ENCODE results near the gene RBM47.

The RBM47 gene

DNA sequence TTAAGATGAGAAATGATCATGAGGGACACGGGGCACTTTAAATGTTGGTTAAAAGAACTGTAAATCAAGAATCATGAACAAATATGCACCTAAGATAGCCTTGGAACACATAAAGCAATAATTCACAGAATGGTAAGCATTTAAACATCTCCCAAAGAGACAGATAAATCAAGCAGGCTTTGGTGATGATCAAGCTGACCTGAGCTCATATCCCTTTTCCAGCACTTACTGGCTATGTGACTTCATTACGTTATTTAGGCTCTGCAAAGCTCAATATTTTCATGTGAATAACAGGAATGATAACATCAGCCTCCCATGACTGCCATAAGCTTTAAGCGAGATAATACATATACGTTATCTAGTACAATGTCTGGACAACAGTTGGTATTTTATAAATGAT lies 239.7 kb downstream of the RBM47 start:
- H3K79me2 ChIP-seq (ENCODE audit: insufficient read depth, low read length), result no peaks in the 10 kb centered on the region
- no peak overlapping the region for H3K4me3 ChIP-seq (ENCODE audit: low read length, poor library complexity, severe bottlenecking)
- H3K36me3 ChIP-seq (ENCODE audit: insufficient read depth, low read length), result no peaks in the 10 kb centered on the region
- no peak overlapping the region for H2AFZ ChIP-seq (ENCODE audit: low read length)
- no peaks in the 10 kb centered on the region for H3K9me3 ChIP-seq (ENCODE audit: insufficient read depth, low read depth, low read length)
- TF ChIP-seq EZH2phosphoT487 (IDR thresholded peaks at IDR 0.05; ENCODE audit: borderline replicate concordance), result no peak
- TF ChIP-seq, protein P1, sequence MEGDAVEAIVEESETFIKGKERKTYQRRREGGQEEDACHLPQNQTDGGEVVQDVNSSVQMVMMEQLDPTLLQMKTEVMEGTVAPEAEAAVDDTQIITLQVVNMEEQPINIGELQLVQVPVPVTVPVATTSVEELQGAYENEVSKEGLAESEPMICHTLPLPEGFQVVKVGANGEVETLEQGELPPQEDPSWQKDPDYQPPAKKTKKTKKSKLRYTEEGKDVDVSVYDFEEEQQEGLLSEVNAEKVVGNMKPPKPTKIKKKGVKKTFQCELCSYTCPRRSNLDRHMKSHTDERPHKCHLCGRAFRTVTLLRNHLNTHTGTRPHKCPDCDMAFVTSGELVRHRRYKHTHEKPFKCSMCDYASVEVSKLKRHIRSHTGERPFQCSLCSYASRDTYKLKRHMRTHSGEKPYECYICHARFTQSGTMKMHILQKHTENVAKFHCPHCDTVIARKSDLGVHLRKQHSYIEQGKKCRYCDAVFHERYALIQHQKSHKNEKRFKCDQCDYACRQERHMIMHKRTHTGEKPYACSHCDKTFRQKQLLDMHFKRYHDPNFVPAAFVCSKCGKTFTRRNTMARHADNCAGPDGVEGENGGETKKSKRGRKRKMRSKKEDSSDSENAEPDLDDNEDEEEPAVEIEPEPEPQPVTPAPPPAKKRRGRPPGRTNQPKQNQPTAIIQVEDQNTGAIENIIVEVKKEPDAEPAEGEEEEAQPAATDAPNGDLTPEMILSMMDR (conservative IDR thresholded peaks at IDR 0.05; ENCODE audit: low read length), result no peak
- H3K4me2 ChIP-seq (ENCODE audit: low read depth, low read length, poor library complexity, severe bottlenecking), result no peak overlapping the region
- no peaks in the 10 kb centered on the region for H3F3A ChIP-seq (ENCODE audit: low read depth)
- H3K9ac ChIP-seq (ENCODE audit: low read depth, low read length, poor library complexity, severe bottlenecking), result no peak overlapping the region
- H3K4me1 ChIP-seq (ENCODE audit: insufficient read depth, low read length, poor library complexity, severe bottlenecking), result no peaks in the 10 kb centered on the region
- H3K9me2 ChIP-seq (replicated peaks; ENCODE audit: low read depth, low read length), result no peaks in the 10 kb centered on the region
- H3K27me3 ChIP-seq (ENCODE audit: insufficient read depth, low read length, poor library complexity, severe bottlenecking), result no peaks in the 10 kb centered on the region
- no peaks in the 10 kb centered on the region for H4K20me1 ChIP-seq (ENCODE audit: insufficient read depth, low read length, poor library complexity, severe bottlenecking)

DNA sequence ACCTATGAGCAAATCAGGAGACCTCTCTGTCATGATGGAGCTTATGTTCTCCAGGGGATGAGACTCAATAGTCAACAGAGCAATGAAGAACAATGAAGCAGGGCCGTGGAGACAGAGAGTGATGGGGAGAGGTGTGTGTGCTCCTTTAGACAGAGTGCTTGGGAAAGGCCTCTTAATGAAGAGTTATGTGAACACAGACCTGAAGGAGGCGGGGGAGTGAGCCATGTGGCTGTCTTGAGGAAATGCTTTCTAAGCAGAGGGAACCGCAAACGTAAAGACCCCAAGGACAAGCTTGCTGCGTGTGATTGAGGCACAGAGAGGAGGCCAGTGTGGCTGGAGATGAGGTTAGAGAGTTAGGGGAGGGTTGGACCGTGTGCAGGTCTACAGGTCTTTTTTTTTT lies 241.4 kb downstream of the RBM47 start:
- no peak overlapping the region for H3K4me2 ChIP-seq (ENCODE audit: low read depth, low read length, poor library complexity, severe bottlenecking)
- no peaks in the 10 kb centered on the region for H3K79me2 ChIP-seq (ENCODE audit: insufficient read depth, low read length)
- no peaks in the 10 kb centered on the region for H3K4me1 ChIP-seq (ENCODE audit: insufficient read depth, low read length, poor library complexity, severe bottlenecking)
- TF ChIP-seq, protein P1 (conservative IDR thresholded peaks at IDR 0.05; ENCODE audit: low read length), result no peak
- TF ChIP-seq EZH2phosphoT487 (IDR thresholded peaks at IDR 0.05; ENCODE audit: borderline replicate concordance), result no peak
- H3F3A ChIP-seq (ENCODE audit: low read depth), result no peaks in the 10 kb centered on the region
- no peak overlapping the region for H2AFZ ChIP-seq (ENCODE audit: low read length)
- H3K9me3 ChIP-seq (ENCODE audit: insufficient read depth, low read depth, low read length), result no peaks in the 10 kb centered on the region
- no peaks in the 10 kb centered on the region for H3K27me3 ChIP-seq (ENCODE audit: insufficient read depth, low read length, poor library complexity, severe bottlenecking)
- no peaks in the 10 kb centered on the region for H4K20me1 ChIP-seq (ENCODE audit: insufficient read depth, low read length, poor library complexity, severe bottlenecking)
- no peaks in the 10 kb centered on the region for H3K36me3 ChIP-seq (ENCODE audit: insufficient read depth, low read length)
- H3K9me2 ChIP-seq (replicated peaks; ENCODE audit: low read depth, low read length), result no peaks in the 10 kb centered on the region
- no peak overlapping the region for H3K9ac ChIP-seq (ENCODE audit: low read depth, low read length, poor library complexity, severe bottlenecking)
- no peak overlapping the region for H3K4me3 ChIP-seq (ENCODE audit: low read length, poor library complexity, severe bottlenecking)

DNA sequence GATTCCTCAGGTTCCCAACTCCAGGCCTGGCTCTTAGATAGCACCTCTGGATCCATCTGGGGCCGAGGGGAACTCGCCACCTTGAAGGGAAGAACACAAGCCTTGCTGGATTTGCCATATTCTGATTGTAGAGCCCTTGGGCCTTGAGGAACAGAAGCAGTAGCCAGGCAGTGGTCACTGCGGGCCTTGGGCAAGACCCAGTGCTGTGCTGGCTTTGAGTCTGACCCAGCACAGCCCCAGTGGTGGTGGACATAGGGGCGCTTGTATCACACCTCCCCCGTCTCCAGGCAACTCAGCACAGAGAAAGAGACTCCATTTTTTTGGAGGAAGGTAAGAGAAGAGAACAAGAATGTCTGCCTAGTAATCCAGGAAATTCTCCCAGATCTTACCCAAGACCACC lies 249.0 kb downstream of the RBM47 start:
- H3F3A ChIP-seq (ENCODE audit: low read depth), result no peaks in the 10 kb centered on the region
- no peak for TF ChIP-seq EZH2phosphoT487 (IDR thresholded peaks at IDR 0.05; ENCODE audit: borderline replicate concordance)
- no peak overlapping the region for H2AFZ ChIP-seq (ENCODE audit: low read length)
- no peak overlapping the region for H3K4me2 ChIP-seq (ENCODE audit: low read depth, low read length, poor library complexity, severe bottlenecking)
- H3K79me2 ChIP-seq (ENCODE audit: insufficient read depth, low read length), result no peaks in the 10 kb centered on the region
- no peaks in the 10 kb centered on the region for H3K4me1 ChIP-seq (ENCODE audit: insufficient read depth, low read length, poor library complexity, severe bottlenecking)
- no peak overlapping the region for H3K4me3 ChIP-seq (ENCODE audit: low read length, poor library complexity, severe bottlenecking)
- no peak overlapping the region for H3K9ac ChIP-seq (ENCODE audit: low read depth, low read length, poor library complexity, severe bottlenecking)
- H3K27me3 ChIP-seq (ENCODE audit: insufficient read depth, low read length, poor library complexity, severe bottlenecking), result no peaks in the 10 kb centered on the region
- H3K9me2 ChIP-seq (replicated peaks; ENCODE audit: low read depth, low read length), result no peaks in the 10 kb centered on the region
- no peaks in the 10 kb centered on the region for H4K20me1 ChIP-seq (ENCODE audit: insufficient read depth, low read length, poor library complexity, severe bottlenecking)
- H3K9me3 ChIP-seq (ENCODE audit: insufficient read depth, low read depth, low read length), result no peaks in the 10 kb centered on the region
- H3K36me3 ChIP-seq (ENCODE audit: insufficient read depth, low read length), result no peaks in the 10 kb centered on the region

DNA sequence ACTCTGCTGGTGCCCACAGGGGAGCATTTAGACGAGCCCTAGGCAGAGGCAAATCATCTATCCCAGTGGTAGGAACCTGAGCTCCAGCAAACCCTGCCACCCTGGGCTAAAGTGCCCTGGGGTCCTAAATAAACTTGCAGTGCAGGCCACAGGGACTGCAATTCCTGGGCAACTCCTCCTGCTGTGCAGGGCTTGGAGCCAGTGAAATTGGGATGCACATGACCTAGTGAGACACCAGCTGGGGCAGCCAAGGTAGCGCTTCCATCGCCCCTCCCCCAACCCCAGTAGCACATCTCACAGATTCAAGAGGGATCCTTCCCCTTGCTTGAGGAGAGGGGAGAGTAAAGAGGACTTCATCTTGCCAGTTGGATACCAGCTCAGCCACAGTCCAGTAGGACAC lies 250.4 kb downstream of the RBM47 start:
- Histone ChIP-seq H3K36me3 (ENCODE audit: insufficient read depth, low read length) (no peaks in the 10 kb centered on the region), H4K20me1 (ENCODE audit: insufficient read depth, low read length, poor library complexity, severe bottlenecking) (no peaks in the 10 kb centered on the region), H3K79me2 (ENCODE audit: insufficient read depth, low read length) (no peaks in the 10 kb centered on the region), H3K9ac (ENCODE audit: low read depth, low read length, poor library complexity, severe bottlenecking) (no peak overlapping the region), H3K4me1 (ENCODE audit: insufficient read depth, low read length, poor library complexity, severe bottlenecking) (no peaks in the 10 kb centered on the region), H3K9me2 (replicated peaks; ENCODE audit: low read depth, low read length) (no peaks in the 10 kb centered on the region), H3K4me3 (ENCODE audit: low read length, poor library complexity, severe bottlenecking) (no peak overlapping the region), H3F3A (ENCODE audit: low read depth) (no peaks in the 10 kb centered on the region), H2AFZ (ENCODE audit: low read length) (no peak overlapping the region), H3K9me3 (ENCODE audit: insufficient read depth, low read depth, low read length) (no peaks in the 10 kb centered on the region), H3K27me3 (ENCODE audit: insufficient read depth, low read length, poor library complexity, severe bottlenecking) (no peaks in the 10 kb centered on the region), H3K4me2 (ENCODE audit: low read depth, low read length, poor library complexity, severe bottlenecking) (no peak overlapping the region)
- TF ChIP-seq, protein P1 (conservative IDR thresholded peaks at IDR 0.05; ENCODE audit: low read length), result no peak
- no peak for TF ChIP-seq EZH2phosphoT487 (IDR thresholded peaks at IDR 0.05; ENCODE audit: borderline replicate concordance)

All from Loucy (cell line).